GM12878 (cell line): Measurements from ENCODE around the gene CDC42BPA. TPM values are rescaled to one million over a fixed set of nuclear protein-coding genes. Genes with fewer than 3 reads are reported as not detected.

ENCODE experiments used
- CREB1 ChIP-seq: IDR thresholded peaks from 2 replicates; pipeline ENCODE4 v1.6.1; 2012; ENCODE audit warnings: low read depth, mild to moderate bottlenecking, inconsistent platforms
- HSF1 ChIP-seq: fragments of 150-350 bp; IDR thresholded peaks from 2 replicates; pipeline ENCODE4 v1.6.1; 2014; ENCODE audit warnings: mild to moderate bottlenecking, low read depth, low read length
- IRF5 ChIP-seq: fragments of 450-650 bp; IDR thresholded peaks from 2 replicates; pipeline ENCODE4 v1.6.1; 2017; ENCODE audit warnings: borderline replicate concordance
- MTA3 ChIP-seq: IDR thresholded peaks from 2 replicates; pipeline ENCODE4 v1.6.1; 2012; ENCODE audit warnings: low read length, inconsistent platforms, borderline replicate concordance
- NKRF ChIP-seq: fragments of 450-650 bp; conservative IDR thresholded peaks from 2 replicates; pipeline ENCODE4 v1.6.1; 2017; ENCODE audit warnings: mild to moderate bottlenecking, moderate library complexity
- YBX1 ChIP-seq: fragments of 450-650 bp; IDR thresholded peaks from 2 replicates; pipeline ENCODE4 v1.6.1; 2016; ENCODE audit warnings: antibody characterized with exemption
- ZZZ3 ChIP-seq: IDR thresholded peaks from 2 replicates; pipeline ENCODE4 v1.6.1; 2011; ENCODE audit warnings: low read depth; ENCODE audit not compliant: control insufficient read depth, insufficient read length
- polyA plus RNA-seq, 11 experiments: library from polyadenylated mRNA; depleted of rRNA in 4 of 11; unstranded in 6 of 11; stranded (reverse) in 5 of 11; fragments of >200 nt; fragmentation: Nextera tagmentation in 4 of 11; fragmentation: Illumina TruSeq in 1 of 11; extraction: Ambion mirVana in 4 of 11; extraction: Trizol in 1 of 11; gene quantifications; 1 replicate in 1 of 11; 2 replicates in 10 of 11; pipeline versions ENCODE4 v1.2.1 to v1.2.3, GENCODE V29; 2011 to 2016; ENCODE audit warnings: inconsistent platforms in 2 of 11, missing spikeins in 2 of 11, low read depth in 1 of 11
- total RNA-seq, 4 experiments: library from RNA; depleted of rRNA in 3 of 4; stranded (reverse); fragments of >200 nt in 3 of 4; fragmentation: Illumina TruSeq in 1 of 4; extraction: Trizol in 1 of 4; gene quantifications; 2 replicates each; pipeline versions ENCODE4 v1.2.1 to v1.2.3, GENCODE V29; 2013 to 2021
- TF ChIP-seq, protein P1 (sequence below): fragments of 450-650 bp; IDR thresholded peaks from 2 replicates; pipeline ENCODE4 v1.6.1; 2017; ENCODE audit warnings: low read depth, mild to moderate bottlenecking, moderate library complexity

Gene CDC42BPA
- total and polyA plus RNA-seq, 10 of the 15 experiments (the other 5 are each of a cell fraction or from before 2014, with no cell fraction given): 0.02 to 0.52 (median 0.10) TPM

DNA sequence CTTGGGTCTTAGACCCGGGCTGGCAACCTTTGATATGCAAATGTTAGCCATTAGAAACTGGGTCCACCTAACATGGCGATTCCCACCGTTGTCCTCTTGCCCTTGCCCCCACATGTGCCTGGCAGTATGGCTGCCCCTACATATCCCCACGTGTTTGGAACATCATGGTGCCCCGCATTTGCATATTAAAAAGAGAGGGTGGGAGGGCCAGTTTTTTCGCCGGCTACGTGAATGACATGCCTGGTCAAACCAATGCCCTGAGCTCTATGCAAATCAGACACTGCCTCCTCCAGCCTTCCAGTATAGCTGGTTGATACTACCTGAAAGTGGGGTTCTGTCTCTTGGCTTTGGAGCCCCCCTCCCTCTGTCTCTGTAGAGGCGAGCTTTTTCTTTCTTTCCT lies 133.0 kb downstream of the CDC42BPA start (continued):
- TF ChIP-seq, protein P1, sequence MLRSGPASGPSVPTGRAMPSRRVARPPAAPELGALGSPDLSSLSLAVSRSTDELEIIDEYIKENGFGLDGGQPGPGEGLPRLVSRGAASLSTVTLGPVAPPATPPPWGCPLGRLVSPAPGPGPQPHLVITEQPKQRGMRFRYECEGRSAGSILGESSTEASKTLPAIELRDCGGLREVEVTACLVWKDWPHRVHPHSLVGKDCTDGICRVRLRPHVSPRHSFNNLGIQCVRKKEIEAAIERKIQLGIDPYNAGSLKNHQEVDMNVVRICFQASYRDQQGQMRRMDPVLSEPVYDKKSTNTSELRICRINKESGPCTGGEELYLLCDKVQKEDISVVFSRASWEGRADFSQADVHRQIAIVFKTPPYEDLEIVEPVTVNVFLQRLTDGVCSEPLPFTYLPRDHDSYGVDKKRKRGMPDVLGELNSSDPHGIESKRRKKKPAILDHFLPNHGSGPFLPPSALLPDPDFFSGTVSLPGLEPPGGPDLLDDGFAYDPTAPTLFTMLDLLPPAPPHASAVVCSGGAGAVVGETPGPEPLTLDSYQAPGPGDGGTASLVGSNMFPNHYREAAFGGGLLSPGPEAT: no peak
- TF ChIP-seq YBX1 (no peak), MTA3 (no peak), CREB1 (no peak), HSF1 (no peak), NKRF (no peak), IRF5 (no peak), ZZZ3 (no peak)
